D341Med (cell line): Measurements from ENCODE around the gene GRP.
"Not testable (repeated sequence)": the region's sequence is repeated elsewhere in the genome, so short reads cannot be mapped to it uniquely, and the experiment has no call there.

ENCODE experiments used
- DNase-seq: peaks from one replicate; pipeline ENCODE4 v3.0.0; 2012; ENCODE audit warnings: low spot score

GRP gene

GRCh38 chr18:59229701-59230443, 9.9 kb downstream of the GRP start:
- DNase-seq, result no peak

- no peak for DNase-seq
These were observed 11.2 kb downstream of the GRP start for GRCh38 chr18:59231114-59231513.

GRCh38 chr18:59231877-59232276, 11.9 kb downstream of the GRP start:
- no peak for DNase-seq

GRCh38 chr18:59232309-59233016, 12.5 kb downstream of the GRP start:
- DNase-seq, result no peak

GRCh38 chr18:59233017-59233410, 13.1 kb downstream of the GRP start:
- DNase-seq, result no peak

GRCh38 chr18:59238385-59238784, 18.4 kb downstream of the GRP start:
- no peak for DNase-seq

GRCh38 chr18:59239642-59240041, 19.7 kb downstream of the GRP start:
- no peak for DNase-seq

GRCh38 chr18:59242906-59243305, 22.9 kb downstream of the GRP start:
- no peak for DNase-seq

GRCh38 chr18:59246796-59247195, 26.8 kb downstream of the GRP start:
- DNase-seq, result no peak

GRCh38 chr18:59249199-59249774, 29.3 kb downstream of the GRP start:
- peak; percentile 77 for DNase-seq

GRCh38 chr18:59255491-59255890, 35.5 kb downstream of the GRP start:
- DNase-seq, result not testable (repeated sequence)

GRCh38 chr18:59261842-59262241, 41.9 kb downstream of the GRP start:
- not testable (repeated sequence) for DNase-seq

- not testable (repeated sequence) for DNase-seq
These were observed 42.3 kb downstream of the GRP start for GRCh38 chr18:59262243-59262642.

GRCh38 chr18:59263661-59264060, 43.7 kb downstream of the GRP start:
- DNase-seq, result no peak

- DNase-seq, result no peak
These were observed 44.2 kb downstream of the GRP start for GRCh38 chr18:59264121-59264571.

- no peak for DNase-seq
These were observed 44.8 kb downstream of the GRP start for GRCh38 chr18:59264651-59265245.

- DNase-seq, result peak; percentile 71
These were observed 45.5 kb downstream of the GRP start for GRCh38 chr18:59265246-59265973.

- no peak for DNase-seq
These were observed 46.0 kb downstream of the GRP start for GRCh38 chr18:59265974-59266369.

GRCh38 chr18:59266459-59266858, 46.5 kb downstream of the GRP start:
- DNase-seq, result no peak

GRCh38 chr18:59266886-59267502, 47.0 kb downstream of the GRP start:
- no peak for DNase-seq

GRCh38 chr18:59267503-59268126, 47.7 kb downstream of the GRP start:
- DNase-seq, result peak; percentile 67
